ENCODE results near the gene OR5H2.

- TF ChIP-seq, protein P1, sequence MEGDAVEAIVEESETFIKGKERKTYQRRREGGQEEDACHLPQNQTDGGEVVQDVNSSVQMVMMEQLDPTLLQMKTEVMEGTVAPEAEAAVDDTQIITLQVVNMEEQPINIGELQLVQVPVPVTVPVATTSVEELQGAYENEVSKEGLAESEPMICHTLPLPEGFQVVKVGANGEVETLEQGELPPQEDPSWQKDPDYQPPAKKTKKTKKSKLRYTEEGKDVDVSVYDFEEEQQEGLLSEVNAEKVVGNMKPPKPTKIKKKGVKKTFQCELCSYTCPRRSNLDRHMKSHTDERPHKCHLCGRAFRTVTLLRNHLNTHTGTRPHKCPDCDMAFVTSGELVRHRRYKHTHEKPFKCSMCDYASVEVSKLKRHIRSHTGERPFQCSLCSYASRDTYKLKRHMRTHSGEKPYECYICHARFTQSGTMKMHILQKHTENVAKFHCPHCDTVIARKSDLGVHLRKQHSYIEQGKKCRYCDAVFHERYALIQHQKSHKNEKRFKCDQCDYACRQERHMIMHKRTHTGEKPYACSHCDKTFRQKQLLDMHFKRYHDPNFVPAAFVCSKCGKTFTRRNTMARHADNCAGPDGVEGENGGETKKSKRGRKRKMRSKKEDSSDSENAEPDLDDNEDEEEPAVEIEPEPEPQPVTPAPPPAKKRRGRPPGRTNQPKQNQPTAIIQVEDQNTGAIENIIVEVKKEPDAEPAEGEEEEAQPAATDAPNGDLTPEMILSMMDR (IDR thresholded peaks at IDR 0.05; ENCODE audit: borderline replicate concordance, extremely low read depth, low read length, poor library complexity, severe bottlenecking), result no peak
- TF ChIP-seq EZH2 (IDR thresholded peaks at IDR 0.05; ENCODE audit: borderline replicate concordance, low read depth, low read length, severe bottlenecking), result no peak
Observed at GRCh38 chr3:98240131-98240530, 42.2 kb upstream of the OR5H2 start.
